Endodermal cell (in vitro differentiated cells): ENCODE results near the gene DNTT. TPM values are rescaled to one million over a fixed set of nuclear protein-coding genes. Genes with fewer than 3 reads are reported as not detected.

Experiments
- DNase-seq: peaks from one replicate; pipeline ENCODE4 v3.0.0-alpha.2; 2017
- H3K27ac ChIP-seq: 2 replicates; pipeline ENCODE4 v1.5.1; 2013; ENCODE audit warnings: mild to moderate bottlenecking, low read depth, low read length, moderate library complexity
- H3K27me3 ChIP-seq: 2 replicates; pipeline ENCODE4 v1.6.1; 2013; ENCODE audit warnings: mild to moderate bottlenecking, low read length, moderate library complexity; ENCODE audit not compliant: insufficient read depth, control insufficient read depth, poor library complexity, severe bottlenecking
- H3K36me3 ChIP-seq: 2 replicates; pipeline ENCODE4 v1.7.0; 2013; ENCODE audit warnings: mild to moderate bottlenecking, low read length, moderate library complexity; ENCODE audit not compliant: control insufficient read depth, insufficient read depth
- H3K4me1 ChIP-seq: one replicate; pipeline ENCODE4 v1.7.0; 2013; ENCODE audit warnings: low read length; ENCODE audit not compliant: control insufficient read depth, insufficient read depth
- H3K4me3 ChIP-seq: 2 replicates; pipeline ENCODE4 v1.5.1; 2013; ENCODE audit warnings: mild to moderate bottlenecking, low read length, moderate library complexity
- H3K9ac ChIP-seq: 2 replicates; pipeline ENCODE4 v1.6.1; 2013; ENCODE audit warnings: mild to moderate bottlenecking, low read length, moderate library complexity; ENCODE audit not compliant: poor library complexity, severe bottlenecking; ENCODE audit errors: extremely low read depth
- H3K9me3 ChIP-seq: 2 replicates; pipeline ENCODE4 v1.6.1; 2013; ENCODE audit warnings: mild to moderate bottlenecking, low read length, moderate library complexity; ENCODE audit not compliant: control insufficient read depth
- H3K27ac Mint-ChIP-seq: 2 replicates; pipeline ENCODE4 v1.8.0; 2020; ENCODE audit warnings: mixed read lengths
- H3K27me3 Mint-ChIP-seq: 2 replicates; pipeline ENCODE4 v1.8.0; 2021; ENCODE audit warnings: mild to moderate bottlenecking, mixed read lengths; ENCODE audit not compliant: insufficient read depth
- H3K36me3 Mint-ChIP-seq: 2 replicates; pipeline ENCODE4 v1.8.0; 2020; ENCODE audit warnings: low read depth, mixed read lengths
- H3K4me1 Mint-ChIP-seq: 2 replicates; pipeline ENCODE4 v1.8.0; 2020; ENCODE audit warnings: mixed read lengths
- H3K4me3 Mint-ChIP-seq: 2 replicates; pipeline ENCODE4 v1.8.0; 2020; ENCODE audit warnings: mild to moderate bottlenecking, moderate library complexity, mixed read lengths
- H3K9me3 Mint-ChIP-seq: 2 replicates; pipeline ENCODE4 v1.8.0; 2020; ENCODE audit warnings: mild to moderate bottlenecking, mixed read lengths
- WGBS, 2 experiments: methylation state at CpG; one replicate each; pipeline versions ENCODE4 v1.1.5 to v1.1.7; 2013; ENCODE audit warnings: missing lambda C conversion rate in 2 of 2, mixed read lengths in 1 of 2; ENCODE audit not compliant: insufficient coverage in 1 of 2, insufficient read length in 1 of 2; 5-methylcytosine and 5-hydroxymethylcytosine counted together
- total RNA-seq, 2 donors: library from RNA; stranded (reverse); fragmentation: NEBNext Ultra II Directional in 1 of 2; extraction: Animal tissue kit (Norgen Biotek cat#: 25700) in 1 of 2; gene quantifications; 2 replicates in 1 of 2; 3 replicates in 1 of 2; pipeline ENCODE4 v1.2.1, GENCODE V29; 2021
- TF ChIP-seq, protein P1 (sequence below): fragments of 200-600 bp; sonication (generic); conservative IDR thresholded peaks from 2 replicates; pipeline ENCODE4 v1.5.0; 2021; ENCODE audit warnings: antibody characterized with exemption, mild to moderate bottlenecking

DNTT gene
- total RNA-seq, 2 donors from 2014 or later, result not detected

DNA sequence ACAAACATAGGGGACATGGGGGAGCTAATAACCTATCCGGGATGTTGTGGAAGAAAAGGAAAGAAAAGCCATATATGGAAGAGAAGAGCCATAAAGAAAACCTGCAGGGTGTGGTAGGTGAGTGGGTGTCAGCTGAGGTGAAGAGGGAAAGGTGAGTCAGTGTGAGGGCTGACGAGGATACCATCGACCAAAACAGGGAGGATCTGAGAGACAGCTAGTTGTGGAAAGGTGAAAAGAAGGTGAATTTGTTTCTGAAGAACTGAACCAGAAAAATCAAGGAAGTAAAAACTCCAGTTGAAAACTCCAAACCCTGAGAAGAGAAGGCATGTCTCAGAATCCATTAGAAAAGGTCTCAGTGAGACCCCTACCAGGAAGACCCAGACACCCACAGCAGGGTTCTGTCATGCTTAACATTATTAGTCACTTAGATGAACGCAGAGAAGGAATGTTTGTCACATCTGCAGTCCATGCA lies 37.0 kb upstream of the DNTT start:
- DNase-seq, result no peak
- Histone ChIP-seq H3K27me3 (peaks cover 7% of the 10 kb centered on the region), H3K9me3 (no peaks in the 10 kb centered on the region), H3K36me3 (no peaks in the 10 kb centered on the region), H3K4me1 (peaks cover 7% of the 10 kb centered on the region), H3K27ac (no peak overlapping the region), H3K9ac (no peak overlapping the region), H3K4me3 (no peak overlapping the region)
- WGBS, 2 experiments, result 69 to 81% methylated on average over 4 of the region's 4 CpGs
- TF ChIP-seq, protein P1, sequence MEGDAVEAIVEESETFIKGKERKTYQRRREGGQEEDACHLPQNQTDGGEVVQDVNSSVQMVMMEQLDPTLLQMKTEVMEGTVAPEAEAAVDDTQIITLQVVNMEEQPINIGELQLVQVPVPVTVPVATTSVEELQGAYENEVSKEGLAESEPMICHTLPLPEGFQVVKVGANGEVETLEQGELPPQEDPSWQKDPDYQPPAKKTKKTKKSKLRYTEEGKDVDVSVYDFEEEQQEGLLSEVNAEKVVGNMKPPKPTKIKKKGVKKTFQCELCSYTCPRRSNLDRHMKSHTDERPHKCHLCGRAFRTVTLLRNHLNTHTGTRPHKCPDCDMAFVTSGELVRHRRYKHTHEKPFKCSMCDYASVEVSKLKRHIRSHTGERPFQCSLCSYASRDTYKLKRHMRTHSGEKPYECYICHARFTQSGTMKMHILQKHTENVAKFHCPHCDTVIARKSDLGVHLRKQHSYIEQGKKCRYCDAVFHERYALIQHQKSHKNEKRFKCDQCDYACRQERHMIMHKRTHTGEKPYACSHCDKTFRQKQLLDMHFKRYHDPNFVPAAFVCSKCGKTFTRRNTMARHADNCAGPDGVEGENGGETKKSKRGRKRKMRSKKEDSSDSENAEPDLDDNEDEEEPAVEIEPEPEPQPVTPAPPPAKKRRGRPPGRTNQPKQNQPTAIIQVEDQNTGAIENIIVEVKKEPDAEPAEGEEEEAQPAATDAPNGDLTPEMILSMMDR, result no peak
- Mint-ChIP-seq H3K27me3 (peaks cover 6% of the 10 kb centered on the region), H3K4me1 (peaks cover 16% of the 10 kb centered on the region), H3K27ac (no peak overlapping the region), H3K4me3 (no peak overlapping the region), H3K9me3 (no peaks in the 10 kb centered on the region), H3K36me3 (no peaks in the 10 kb centered on the region)

DNA sequence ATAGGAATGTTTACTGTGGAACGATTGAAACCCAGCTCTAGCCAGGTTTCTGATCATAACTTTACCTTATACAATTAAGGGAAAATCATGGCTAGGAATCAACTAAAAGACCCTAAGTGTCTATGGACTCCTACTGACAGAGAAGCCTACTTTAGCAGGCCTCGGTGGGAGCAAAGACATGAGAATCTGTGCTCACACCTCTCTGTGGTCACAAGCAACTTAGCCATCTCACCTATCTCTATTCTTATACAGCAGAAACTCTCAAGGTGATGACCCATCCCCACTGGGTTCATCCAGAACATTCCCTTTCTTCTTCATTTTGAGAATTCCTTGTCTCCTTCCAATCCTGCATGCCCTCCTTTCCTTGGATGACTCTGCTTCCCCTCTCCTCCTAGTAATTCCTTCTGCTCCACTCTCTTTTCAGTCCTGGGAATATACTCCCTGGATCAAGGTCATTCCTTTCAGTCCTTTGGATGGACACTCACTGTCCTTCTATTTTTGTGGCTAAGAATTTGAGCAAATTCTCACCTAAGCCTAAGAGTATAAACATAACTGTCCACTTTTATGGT lies 35.8 kb upstream of the DNTT start:
- H3K9me3 ChIP-seq, result no peaks in the 10 kb centered on the region
- WGBS, 2 experiments, result 87 to 89% methylated on average over 1 to 2 of the region's 2 CpGs
- peaks cover 4% of the 10 kb centered on the region for H3K4me1 ChIP-seq
- H3K36me3 ChIP-seq, result no peaks in the 10 kb centered on the region
- H3K27me3 Mint-ChIP-seq, result peaks cover 7% of the 10 kb centered on the region
- no peak overlapping the region for H3K27ac Mint-ChIP-seq
- H3K36me3 Mint-ChIP-seq, result no peaks in the 10 kb centered on the region
- no peak overlapping the region for H3K4me3 Mint-ChIP-seq
- TF ChIP-seq, protein P1, result no peak
- H3K9ac ChIP-seq, result no peak overlapping the region
- H3K4me3 ChIP-seq, result no peak overlapping the region
- no peaks in the 10 kb centered on the region for H3K9me3 Mint-ChIP-seq
- no peak overlapping the region for H3K27ac ChIP-seq
- no peak for DNase-seq
- H3K27me3 ChIP-seq, result peaks cover 14% of the 10 kb centered on the region
- H3K4me1 Mint-ChIP-seq, result peaks cover 8% of the 10 kb centered on the region

DNA sequence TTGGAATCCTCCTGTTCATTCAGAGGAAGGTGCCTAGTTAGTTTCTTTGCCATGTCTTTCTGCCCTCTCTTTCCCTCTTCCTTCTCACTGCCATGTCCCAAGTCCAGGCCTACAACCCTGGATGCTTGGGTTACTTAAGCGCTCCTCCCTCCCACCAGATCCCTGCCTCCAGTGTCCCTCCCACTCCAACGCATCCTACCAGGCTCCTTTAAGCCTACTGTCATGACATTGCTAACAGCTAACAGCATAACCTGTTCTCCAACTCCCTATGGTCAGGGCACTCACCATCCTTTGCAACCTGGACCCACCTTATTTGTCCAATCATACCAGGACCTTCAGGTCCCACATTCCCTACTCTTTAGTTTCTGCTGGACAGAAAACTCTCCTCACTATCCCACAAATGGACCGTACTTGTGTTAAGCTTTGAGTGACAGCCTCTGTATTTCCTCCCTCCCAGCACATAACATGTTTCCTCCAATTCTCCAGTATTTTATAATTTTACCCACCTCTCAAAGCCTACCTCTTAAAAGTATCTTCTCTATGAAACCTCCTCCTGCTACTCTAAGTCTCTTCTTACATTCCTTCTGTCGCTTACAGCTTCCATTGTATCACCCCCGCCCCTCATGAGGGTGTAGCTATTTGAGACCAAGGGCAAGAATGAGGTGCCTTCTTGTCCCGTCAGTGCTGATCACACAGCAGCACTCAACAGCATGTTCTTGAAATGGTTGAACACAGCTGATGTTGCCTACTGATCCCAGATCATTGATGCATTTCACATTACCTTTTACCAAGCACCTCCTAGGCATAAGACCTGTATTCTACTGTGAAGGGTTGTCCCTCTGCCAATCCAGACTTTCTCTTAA lies 34.6 kb upstream of the DNTT start:
- no peak for DNase-seq
- TF ChIP-seq, protein P1, result no peak
- 89 to 93% methylated on average over 3 to 6 of the region's 6 CpGs for WGBS, 2 experiments
- Mint-ChIP-seq H3K9me3 (no peaks in the 10 kb centered on the region), H3K4me1 (peaks cover 6% of the 10 kb centered on the region), H3K27me3 (peaks cover 7% of the 10 kb centered on the region), H3K4me3 (no peak overlapping the region), H3K27ac (no peak overlapping the region), H3K36me3 (no peaks in the 10 kb centered on the region)
- H3K27me3 ChIP-seq, result peaks cover 14% of the 10 kb centered on the region
- H3K27ac ChIP-seq, result no peak overlapping the region
- no peak overlapping the region for H3K4me3 ChIP-seq
- H3K9ac ChIP-seq, result no peak overlapping the region
- H3K4me1 ChIP-seq, result peaks cover 4% of the 10 kb centered on the region
- H3K36me3 ChIP-seq, result no peaks in the 10 kb centered on the region
- no peaks in the 10 kb centered on the region for H3K9me3 ChIP-seq
